Astrocyte of the hippocampus (primary cell): ENCODE data around the gene DDX3X.

Experiments
- DNase-seq: peaks from one replicate; pipeline ENCODE4 v3.0.0; 2011; ENCODE audit warnings: low read depth, low spot score

Gene DDX3X

DNA sequence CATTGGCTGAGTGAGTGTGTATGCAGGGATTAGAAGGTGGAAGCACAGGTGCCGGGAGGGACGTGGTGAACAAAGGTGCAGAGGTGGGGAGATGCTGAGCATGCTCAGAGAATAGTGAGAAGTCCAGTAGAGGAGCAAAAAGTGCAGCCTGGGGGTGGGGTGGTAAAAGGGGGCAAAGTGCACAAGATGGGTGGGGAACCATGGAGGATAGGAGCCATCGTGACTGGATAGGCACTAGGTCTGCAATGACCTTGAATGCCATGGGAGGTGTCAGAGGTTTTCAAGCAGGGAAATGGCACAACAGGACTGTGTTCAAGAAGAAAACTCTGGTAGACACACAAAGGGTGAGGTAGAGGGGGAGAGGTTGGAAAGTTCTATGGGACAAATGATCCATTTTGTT lies 6.6 kb upstream of the DDX3X start:
- no peak for DNase-seq

DNA sequence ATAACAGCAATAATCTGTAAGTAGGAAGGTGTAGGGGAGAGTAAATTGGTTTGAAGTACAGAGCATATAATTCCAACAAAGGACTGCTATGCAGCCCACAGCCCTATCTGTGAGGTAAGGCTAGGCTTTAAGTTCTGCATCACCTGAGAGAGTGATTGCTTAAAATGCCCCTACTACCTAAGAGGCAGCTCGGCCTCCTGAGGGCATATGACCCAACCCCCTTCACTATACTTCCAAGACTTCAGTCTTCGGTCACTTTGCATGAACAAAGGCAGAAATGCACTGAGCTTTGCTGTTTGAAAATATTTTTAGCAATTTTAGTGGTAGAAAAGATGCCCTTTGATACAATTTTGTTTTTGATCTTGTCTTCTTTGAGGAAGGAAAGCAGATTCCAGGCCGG lies 4.9 kb upstream of the DDX3X start:
- no peak for DNase-seq

GRCh38 chrX:41332005-41332404 lies 2.0 kb upstream of the DDX3X start:
- no peak for DNase-seq

DNA sequence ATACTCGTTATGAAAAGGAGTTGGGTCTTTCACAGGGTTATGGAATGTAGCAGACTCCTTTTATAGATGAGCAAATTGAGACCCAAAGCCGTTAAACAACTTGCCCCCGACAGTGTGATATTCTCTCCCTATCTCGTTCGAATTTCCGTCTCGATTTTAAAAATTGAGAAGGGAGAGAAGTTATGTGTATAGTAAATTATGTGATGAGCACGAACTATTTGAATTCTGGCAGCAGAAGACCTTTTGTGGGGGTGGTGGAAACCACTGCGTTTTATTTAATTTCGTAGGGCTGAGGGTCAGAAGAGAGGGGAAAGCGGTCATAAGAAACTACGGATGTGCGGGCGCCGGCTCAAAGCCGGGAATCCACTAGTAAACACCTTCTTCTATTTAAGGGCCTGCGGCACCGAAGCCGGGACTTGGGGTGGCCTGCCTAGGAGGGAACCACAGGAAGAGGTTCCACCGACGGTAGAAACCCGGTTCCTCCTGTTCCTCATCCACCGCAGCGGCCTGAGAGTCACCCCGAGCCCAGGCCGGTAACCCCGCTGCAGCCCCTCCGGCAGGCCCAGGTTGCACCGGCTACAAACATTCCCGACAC lies 1.5 kb upstream of the DDX3X start:
- no peak for DNase-seq

DNA sequence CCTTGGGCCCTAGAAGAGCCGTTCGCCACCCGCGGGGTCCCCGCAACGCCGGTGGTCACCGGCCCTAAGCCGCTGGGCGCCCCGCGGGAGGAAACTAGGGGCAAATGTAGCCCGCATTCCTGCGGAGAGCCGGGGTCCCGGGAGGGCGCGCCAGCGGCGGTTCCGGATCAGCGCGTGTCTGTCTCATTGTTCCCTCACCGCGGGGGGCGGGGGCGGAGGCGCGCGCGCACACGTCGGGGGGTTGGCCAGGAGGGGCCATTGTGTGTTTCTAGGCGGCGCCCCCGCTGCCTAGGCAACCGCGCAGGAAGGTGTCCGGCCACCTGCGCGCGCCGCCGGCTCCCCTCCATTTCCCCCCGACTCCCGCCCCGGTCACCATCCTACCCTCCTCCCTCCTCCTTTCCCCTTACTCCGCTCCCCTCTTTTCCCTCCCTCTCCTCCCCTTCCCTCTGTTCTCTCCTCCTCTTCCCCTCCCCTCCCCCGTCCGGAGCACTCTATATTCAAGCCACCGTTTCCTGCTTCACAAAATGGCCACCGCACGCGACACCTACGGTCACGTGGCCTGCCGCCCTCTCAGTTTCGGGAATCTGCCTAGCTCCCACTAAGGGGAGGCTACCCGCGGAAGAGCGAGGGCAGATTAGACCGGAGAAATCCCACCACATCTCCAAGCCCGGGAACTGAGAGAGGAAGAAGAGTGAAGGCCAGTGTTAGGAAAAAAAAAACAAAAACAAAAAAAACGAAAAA lies 789 bp upstream of the DDX3X start:
- DNase-seq, result peak; percentile 94

DNA sequence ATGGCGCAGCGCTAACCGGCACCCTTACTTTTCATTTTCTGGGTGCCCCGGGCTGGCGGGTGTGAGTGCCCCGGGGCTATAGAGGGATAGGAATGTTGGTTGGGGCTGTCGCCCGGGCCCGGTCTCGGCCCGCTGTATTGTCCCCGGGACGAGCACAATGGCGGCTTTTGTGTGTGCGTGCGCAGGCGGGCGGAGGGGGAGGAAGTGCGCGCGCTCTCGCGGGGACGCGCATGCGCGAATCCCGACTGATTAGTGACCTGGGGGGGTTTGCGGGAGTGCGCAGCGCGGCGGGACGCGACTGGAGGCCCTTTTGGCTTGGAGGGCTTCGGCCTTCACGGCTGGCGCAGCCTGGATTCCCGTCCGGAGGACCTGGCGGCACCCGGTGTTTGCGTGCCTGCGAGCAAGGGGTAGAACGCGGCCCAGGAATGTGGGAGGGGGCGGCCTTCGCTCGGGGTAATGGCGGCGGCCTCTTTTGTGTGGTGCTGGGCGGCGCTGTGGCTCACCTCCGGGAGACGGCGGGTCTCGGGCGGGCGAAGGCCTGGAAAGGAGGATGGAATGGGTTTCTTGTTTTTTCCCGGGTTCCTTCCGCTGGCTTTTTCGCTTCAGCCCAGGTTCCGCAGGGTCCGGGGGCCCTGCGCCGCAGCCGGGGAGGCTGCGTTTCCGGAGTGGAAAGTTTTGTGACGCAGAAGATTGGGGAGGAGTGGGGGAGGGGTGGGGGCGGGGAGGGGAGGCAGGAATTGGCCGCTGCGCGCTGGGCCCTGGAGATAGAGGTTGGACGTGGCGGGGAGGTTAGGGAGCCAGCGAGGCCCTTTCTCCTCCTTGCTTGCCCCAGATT lies 618 bp downstream of the DDX3X start:
- DNase-seq, result peak; percentile 92

GRCh38 chrX:41335198-41335957 lies 1.4 kb downstream of the DDX3X start:
- no peak for DNase-seq

- peak; percentile 26 for DNase-seq
Measured at GRCh38 chrX:41335958-41336331, 2.0 kb downstream of the DDX3X start.

DNA sequence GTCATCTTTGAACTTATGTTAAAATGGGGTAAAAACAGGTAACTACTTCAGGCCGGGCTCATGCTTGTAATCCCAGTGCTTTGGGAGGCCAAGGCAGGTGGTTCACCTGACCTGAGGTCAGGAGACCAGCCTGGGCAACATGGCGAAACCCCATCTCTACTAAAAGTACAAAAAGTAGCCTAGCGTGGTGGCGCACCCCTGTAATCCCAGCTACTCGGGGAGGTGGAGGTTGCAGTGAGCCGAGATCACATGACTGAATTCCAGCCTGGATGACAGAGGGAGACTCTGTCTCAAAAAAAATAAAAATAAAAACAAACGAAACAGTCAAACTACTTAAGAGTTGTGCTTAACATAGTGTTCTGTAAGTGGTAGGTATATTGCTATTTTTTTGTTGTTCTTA lies 2.5 kb downstream of the DDX3X start:
- DNase-seq, result no peak

GRCh38 chrX:41337140-41337539 lies 3.2 kb downstream of the DDX3X start:
- DNase-seq, result peak; percentile 15

GRCh38 chrX:41338436-41338835 lies 4.5 kb downstream of the DDX3X start:
- no peak for DNase-seq

GRCh38 chrX:41339148-41339547 lies 5.2 kb downstream of the DDX3X start:
- DNase-seq, result no peak

DNA sequence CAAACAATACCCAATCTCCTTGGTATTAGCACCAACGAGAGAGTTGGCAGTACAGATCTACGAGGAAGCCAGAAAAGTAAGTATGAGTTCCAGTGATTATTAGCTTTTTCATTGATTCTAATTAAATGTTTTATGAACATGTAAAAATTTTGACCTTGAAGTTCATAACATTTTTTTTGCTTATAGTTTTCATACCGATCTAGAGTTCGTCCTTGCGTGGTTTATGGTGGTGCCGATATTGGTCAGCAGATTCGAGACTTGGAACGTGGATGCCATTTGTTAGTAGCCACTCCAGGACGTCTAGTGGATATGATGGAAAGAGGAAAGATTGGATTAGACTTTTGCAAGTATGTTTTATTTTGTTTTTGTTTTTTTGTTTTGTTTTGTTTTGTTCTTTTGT lies 10.1 kb downstream of the DDX3X start:
- DNase-seq, result no peak

DNA sequence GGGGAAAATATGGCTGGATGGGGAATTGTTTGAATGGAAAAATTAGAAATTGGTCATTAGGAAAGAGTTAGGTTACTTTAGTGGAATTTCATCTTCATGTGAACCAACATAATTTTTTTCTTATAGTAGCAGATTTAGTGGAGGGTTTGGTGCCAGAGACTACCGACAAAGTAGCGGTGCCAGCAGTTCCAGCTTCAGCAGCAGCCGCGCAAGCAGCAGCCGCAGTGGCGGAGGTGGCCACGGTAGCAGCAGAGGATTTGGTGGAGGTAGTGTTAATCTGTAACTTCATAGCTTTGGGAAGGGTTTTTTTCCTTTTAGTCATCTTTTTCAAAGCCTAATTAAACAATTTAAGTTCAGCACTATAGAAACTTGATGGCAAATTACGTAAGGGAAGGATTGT lies 13.2 kb downstream of the DDX3X start:
- no peak for DNase-seq

DNA sequence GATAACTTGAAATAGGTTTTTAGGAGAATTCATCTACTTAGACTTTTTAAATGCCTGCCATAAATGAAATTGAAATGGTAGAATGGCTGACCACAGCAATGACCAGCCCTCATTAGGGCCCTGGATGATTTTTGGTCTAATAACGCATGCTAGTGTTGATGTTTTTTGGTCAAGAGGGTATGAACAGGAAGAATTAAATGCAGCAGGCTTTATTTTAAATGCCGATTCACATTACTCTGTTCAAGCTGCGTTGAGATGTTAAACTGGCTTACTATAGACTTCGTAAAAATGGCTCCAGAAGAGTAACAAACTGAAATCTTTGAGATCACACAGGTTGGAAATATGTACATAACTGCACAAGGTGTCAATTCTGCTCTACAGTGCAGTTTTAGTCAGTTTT lies 14.6 kb downstream of the DDX3X start:
- no peak for DNase-seq

GRCh38 chrX:41350150-41350975 lies 16.4 kb downstream of the DDX3X start:
- DNase-seq, result peak; percentile 13

DNA sequence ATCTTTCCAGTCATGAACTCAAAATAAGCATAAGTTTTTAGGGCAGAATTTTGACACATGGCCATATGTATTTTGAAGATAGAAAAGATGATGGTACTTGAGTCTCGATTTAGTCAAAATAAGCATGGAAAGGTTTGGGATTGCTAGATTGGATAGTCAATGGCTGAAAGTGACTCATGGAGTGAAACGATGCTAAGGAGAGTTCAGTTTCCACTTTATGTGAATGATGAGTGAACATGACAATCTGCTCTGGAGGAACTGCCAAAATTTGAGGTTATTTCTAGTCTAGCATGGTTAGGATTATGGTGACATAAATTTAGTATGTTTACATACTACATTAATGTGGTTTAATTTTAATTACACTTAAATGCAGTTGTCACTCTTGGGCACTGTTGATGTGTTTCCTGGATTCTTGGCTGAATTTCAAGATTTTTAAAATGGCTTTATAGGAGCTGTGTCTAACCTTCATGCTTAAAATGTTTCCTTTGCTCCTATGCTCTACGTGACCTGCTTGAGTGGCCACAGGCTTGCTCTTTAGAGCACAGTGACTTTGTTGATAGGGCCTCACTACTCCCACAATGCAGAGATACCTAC lies 17.1 kb downstream of the DDX3X start:
- peak; percentile 18 for DNase-seq

- DNase-seq, result no peak
Measured at GRCh38 chrX:41351923-41352322, 18.0 kb downstream of the DDX3X start.

DNA sequence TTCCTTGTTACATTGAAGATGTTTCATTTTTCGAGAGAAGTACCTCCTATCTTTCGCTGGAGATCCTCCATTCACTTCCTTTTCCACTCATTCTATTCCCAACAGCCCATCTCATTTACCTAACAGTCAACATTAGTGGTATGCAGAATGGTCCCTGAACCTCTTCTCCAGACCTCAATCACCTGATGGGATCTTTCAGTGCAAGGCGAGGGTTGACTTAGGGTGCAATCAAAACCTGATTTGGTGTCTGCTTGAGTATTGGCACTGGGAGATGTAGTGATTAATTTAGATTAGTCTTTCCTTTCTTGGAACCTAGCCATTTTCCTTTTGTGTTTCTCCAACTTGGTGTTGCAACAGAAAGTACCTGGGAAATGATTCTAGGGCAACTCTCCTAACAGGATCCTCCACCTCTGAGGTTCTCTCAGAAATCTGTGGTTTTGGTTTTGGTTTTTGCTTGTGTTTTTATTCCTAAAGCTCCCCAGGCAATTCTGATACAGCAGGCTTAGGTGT lies 18.4 kb downstream of the DDX3X start:
- DNase-seq, result no peak

- DNase-seq, result no peak
Measured at GRCh38 chrX:41353985-41354384, 20.0 kb downstream of the DDX3X start.

DNA sequence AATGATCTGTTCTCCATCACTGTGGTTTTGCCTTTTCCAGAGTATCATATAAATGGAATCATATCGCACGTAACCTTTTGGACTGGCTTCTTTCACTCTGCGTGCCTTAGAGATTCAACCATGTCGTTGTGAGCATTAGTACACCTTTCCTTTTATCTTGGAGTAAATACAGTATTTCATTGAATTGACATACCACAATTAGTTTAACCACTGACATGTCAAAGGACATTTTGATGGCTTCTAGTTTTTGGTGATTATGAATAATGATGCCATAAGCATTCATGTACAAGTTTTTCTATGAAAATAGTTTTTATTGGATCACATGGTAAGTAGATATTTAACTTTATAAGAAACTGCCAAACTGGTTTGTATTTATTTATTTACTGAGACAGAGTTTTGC lies 35.2 kb downstream of the DDX3X start:
- no peak for DNase-seq
